HUDEP-2 (cell line): ENCODE data around the gene PIK3CB.

ENCODE experiments used
- DNase-seq, 76 experiments: peaks; one replicate each; lab custom pipeline; 2025; ENCODE audit not compliant: unreplicated experiment in 76 of 76; lab: John Stamatoyannopoulos, UW

Gene PIK3CB

DNA sequence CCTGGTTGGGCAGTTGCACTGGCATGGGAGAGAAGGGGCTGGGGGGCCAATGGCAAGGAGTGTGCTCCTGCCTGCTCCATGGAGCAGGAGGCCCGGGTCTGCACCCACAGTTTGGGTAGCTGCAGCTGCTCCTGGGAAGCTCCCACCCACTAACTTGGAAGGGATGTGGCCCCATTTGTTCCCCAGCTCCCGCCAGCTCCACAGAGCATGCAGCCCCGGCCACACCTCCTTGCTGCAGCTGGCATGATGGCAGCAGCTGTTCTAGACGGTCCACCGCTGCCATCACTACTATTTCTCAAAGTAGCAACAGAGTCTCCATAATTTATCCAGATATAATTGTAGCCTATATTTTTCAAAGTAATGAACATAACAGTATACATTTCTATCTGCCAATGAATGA, 65.8 kb downstream of the PIK3CB start:
- no peak for DNase-seq

DNA sequence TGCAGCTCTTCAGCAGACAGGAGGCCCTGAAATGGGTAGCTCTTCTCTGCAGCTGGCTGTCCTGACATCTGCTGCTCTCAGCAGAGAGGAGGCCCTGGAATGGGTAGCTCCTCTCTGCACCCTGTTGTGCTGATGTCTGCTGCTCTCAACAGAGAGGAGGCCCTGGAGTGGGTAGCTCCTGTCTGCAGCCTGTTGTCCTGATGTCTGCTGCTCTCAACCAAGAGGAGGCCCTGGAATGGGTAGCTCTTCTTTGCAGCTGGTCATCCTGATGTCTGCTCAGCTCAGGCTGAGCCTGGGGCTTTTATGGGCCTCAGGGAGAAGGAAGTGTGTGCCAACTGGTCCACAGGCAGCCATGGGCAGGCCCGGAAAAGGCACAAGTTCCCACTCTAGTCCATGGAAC, 66.6 kb downstream of the PIK3CB start:
- DNase-seq, result peak in 1 of 76 experiments; percentile 3

GRCh38 chr3:138767498-138768104, 67.1 kb downstream of the PIK3CB start:
- DNase-seq, result no peak

- DNase-seq, result no peak
Measured at GRCh38 chr3:138761002-138761401, 73.7 kb downstream of the PIK3CB start.

DNA sequence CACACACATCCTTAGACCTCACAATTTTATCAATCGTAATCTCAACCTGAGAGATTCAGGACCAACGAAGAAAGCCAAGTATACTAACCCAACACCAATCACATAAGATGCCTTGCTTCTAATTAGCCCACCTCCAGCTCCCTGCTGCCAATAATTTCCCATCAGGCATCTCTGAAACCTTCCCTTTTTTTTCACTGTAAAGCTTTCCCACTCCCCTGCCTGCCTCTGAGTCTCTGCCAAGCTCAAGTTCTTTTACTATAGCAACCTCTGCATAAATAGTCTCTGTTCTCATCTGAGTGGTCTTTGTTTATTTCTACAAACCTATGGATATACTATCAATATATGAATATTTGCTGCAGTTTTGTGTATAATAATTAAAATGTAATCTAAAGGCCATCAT, 86.5 kb downstream of the PIK3CB start:
- DNase-seq, result no peak

GRCh38 chr3:138747225-138747624, 87.5 kb downstream of the PIK3CB start:
- no peak for DNase-seq

- no peak for DNase-seq
Measured at GRCh38 chr3:138740072-138740471, 94.7 kb downstream of the PIK3CB start.

DNA sequence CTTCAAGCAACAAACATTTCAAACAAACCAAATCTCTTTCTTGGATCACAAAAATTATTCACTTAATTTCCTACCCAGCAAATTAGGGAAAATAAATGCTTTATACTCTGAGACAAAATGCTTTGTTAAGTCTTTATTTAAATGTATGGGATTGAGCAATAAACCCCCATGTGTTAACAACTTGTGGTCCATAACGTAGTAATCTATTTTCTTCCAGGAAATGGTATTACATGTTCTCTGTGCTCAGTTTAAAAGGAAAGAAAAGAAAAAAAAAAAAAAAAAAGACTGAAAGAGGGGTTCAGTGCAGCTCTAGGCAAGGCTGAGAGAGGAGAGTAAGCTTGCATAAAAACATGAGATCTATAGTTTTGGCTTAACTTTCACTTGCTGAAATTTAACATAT, 102.3 kb downstream of the PIK3CB start:
- no peak for DNase-seq

GRCh38 chr3:138726946-138727730, 107.6 kb downstream of the PIK3CB start:
- no peak for DNase-seq

- DNase-seq, result peak in 10 of 76 experiments; percentile 2 to 45 (median 14)
Measured at GRCh38 chr3:138726042-138726441, 108.7 kb downstream of the PIK3CB start.

DNA sequence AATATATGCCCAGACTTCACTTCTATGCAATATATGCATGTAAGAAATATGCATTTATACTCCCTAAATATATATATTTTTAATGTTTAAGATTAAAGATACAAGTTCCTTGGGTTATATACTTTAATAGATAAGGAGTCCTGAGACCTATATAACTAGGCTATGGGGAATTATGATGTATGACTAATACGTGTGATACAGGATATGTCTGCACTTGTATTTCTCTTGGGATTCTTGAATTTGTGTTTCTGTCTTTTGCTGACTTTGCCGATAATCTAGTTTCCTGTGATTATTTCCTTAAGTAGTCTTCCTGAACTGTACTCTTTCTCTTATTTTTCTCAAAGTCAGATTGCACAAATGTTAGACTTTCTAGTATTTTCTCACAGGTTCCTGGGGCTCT, 109.6 kb downstream of the PIK3CB start:
- no peak for DNase-seq

DNA sequence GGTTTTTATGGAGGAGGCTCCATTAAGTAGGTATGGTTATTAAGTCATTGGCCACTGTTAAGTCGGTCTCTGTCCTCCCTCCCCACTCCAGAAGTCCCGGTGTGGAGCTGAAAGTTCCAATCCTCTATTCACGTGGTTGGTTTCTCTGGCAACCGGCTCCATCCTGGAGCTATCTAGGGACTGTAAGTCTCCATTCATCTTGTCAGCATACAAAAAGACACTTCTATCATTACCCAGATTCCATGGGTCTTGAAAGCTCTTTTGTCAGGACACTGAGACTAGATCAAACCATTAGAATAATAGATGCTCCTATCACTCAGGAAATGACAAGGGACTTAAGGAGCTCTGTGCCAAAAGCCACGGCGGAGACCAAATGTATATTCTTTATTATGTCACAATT, 110.3 kb downstream of the PIK3CB start:
- no peak for DNase-seq

GRCh38 chr3:138718849-138719248, 115.9 kb downstream of the PIK3CB start:
- no peak for DNase-seq

GRCh38 chr3:138717348-138717747, 117.4 kb downstream of the PIK3CB start:
- DNase-seq, result no peak

- DNase-seq, result no peak
Measured at GRCh38 chr3:138712086-138712485, 122.6 kb downstream of the PIK3CB start.

DNA sequence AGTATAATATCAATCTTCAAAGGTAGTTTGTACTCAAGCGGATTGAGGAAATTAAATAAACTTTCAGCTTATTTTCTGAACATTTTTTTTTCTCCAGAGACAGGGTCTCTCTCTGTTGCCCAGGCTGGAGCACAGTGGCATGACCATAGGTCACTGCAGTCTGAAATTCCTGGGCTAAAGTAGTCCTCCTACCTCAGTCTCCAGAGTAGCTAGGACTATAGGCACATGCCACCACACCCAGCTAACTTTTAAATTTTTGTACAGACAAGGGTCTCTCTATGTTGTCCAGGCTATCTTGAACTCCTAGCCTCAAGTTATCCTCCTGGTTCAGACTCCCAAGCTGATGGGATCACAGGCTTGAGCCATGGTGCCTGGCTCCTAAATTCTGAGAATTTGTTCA, 129.1 kb downstream of the PIK3CB start:
- no peak for DNase-seq

- DNase-seq, result no peak
Measured at GRCh38 chr3:138696666-138697370, 137.9 kb downstream of the PIK3CB start.

- DNase-seq, result peak in 1 of 76 experiments; percentile 2
Measured at GRCh38 chr3:138694287-138695007, 140.3 kb downstream of the PIK3CB start.

DNA sequence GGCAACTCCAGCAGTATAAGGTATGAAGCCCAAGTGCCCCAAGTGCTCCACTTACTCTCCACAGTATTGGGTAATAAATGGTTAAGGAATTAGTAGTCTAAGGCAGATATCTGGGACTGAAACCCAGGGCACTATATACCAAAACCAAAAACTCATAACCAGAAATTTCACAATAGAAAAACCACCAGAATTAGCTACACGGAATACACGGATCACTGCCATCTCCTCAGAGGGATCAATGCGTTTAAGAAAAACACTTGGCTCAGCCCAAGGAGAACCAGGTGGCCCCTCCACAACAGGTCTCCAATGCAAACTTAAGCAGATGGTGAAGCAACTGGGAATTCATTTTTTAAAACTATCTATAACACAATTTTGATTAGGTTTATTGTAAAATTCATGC, 142.6 kb downstream of the PIK3CB start:
- DNase-seq, result no peak

GRCh38 chr3:138691351-138691750, 143.4 kb downstream of the PIK3CB start:
- DNase-seq, result no peak

DNA sequence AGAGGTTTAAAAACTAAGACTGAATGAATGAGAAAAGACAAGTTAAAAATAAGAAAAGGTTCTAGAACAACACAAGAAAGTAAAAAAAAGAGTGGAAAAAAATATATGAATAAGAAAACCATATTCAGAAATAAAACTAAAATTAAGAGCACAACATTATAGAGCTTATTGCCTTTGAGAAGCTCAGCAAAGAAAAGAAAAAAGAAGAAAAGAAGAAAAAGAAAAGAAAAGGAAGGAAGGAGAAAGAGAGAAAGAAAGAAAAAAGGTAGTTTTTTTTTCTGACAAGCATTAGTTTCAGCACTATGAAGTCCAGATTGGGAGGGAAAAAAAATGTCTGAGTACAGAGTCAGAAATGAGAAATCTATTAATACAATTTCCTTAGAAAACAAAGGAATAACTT, 144.7 kb downstream of the PIK3CB start:
- DNase-seq, result no peak
